Measurements from ENCODE around the gene GART. TPM values are rescaled to one million over a fixed set of nuclear protein-coding genes. Genes with fewer than 3 reads are reported as not detected.

Gene GART
- total and polyA plus RNA-seq, 2 of the 4 experiments (the other 2 are of a cell fraction): 29.9 to 73.8 TPM

DNA sequence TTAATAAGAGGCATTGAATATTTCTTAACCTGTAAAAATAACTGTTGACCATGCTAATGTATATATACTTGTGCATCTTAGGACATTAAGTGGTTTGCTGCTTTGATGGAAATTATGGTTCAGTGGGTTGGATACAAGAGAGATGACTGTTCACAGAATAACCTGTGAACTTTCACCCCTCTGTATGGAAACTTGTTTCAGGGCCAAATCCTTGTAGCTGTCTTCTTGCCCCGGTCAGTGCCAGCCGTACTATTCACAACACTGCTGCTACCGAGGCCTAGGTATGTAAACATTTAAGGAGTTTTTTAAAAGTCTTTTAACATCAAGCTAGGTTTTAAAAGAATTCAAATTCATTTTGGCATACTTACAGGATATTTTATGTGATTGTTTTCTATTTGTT is 30.4 kb upstream of the GART start:
- ChIA-PET POLR2A (ENCODE audit: unreplicated experiment) (no interaction called here), CTCF (interaction anchor here (0.7 kb wide), 1 partner anchor 9 kb away, joined by 3 read pairs; no protein-coding TSS in a partner anchor)
- no peaks in the 10 kb centered on the region for H3K9me3 ChIP-seq (ENCODE audit: control insufficient read depth, insufficient read depth, low read length)
- H3K36me3 ChIP-seq (ENCODE audit: control insufficient read depth, insufficient read depth, low read length): peaks cover 54% of the 10 kb centered on the region
- H4K5ac ChIP-seq (ENCODE audit: low read depth, low read length): no peak overlapping the region
- peaks cover 3% of the 10 kb centered on the region; the same call in 1 of the 2 replicates for H3K4me1 ChIP-seq (ENCODE audit: control insufficient read depth, insufficient read depth, low read length)
- H3K9ac ChIP-seq (ENCODE audit: low read depth, low read length): no peak overlapping the region
- no peak overlapping the region for H2AK9ac ChIP-seq (replicated peaks; ENCODE audit: low read depth, low read length, poor library complexity)
- H3K14ac ChIP-seq (replicated peaks; ENCODE audit: low read depth, low read length): no peak overlapping the region
- intact Hi-C loops (cut with micrococcal nuclease) (no loop called here), in situ Hi-C loops (cut with MboI; ENCODE audit: low sequenced_read_pairs) (no loop called here), dilution Hi-C loops (cut with HindIII; ENCODE audit: low sequenced_read_pairs, unreplicated experiment) (no loop called here)
- DNase-seq (no peak), ATAC-seq (ENCODE audit: low read depth) (no peak)
- no peak overlapping the region for H3K4me2 ChIP-seq (ENCODE audit: low read depth, low read length)
- peaks cover 28% of the 10 kb centered on the region for H4K20me1 ChIP-seq (ENCODE audit: insufficient read depth, low read length)
- H3K4ac ChIP-seq (ENCODE audit: low read depth, low read length): no peak overlapping the region
- no peak overlapping the region for H4K91ac ChIP-seq (ENCODE audit: insufficient read depth, low read depth, low read length)
- no peak overlapping the region for H4K8ac ChIP-seq (ENCODE audit: low read depth in 2 of 2, low read length in 2 of 2)
- no peak overlapping the region for H3K4me3 ChIP-seq (ENCODE audit: insufficient read depth, low read depth, low read length)
- H2BK20ac ChIP-seq (ENCODE audit: low read depth, low read length): no peak overlapping the region
- TF ChIP-seq BHLHE40 (IDR thresholded peaks at IDR 0.05; ENCODE audit: low read depth, low read length): no peak
- TF ChIP-seq CHD1 (IDR thresholded peaks at IDR 0.05; ENCODE audit: low read depth, low read length): no peak
- no peak for TF ChIP-seq SMC3 (IDR thresholded peaks at IDR 0.05; ENCODE audit: low read depth, low read length)
- no peak for TF ChIP-seq MAZ (IDR thresholded peaks at IDR 0.05; ENCODE audit: borderline replicate concordance, low read depth, low read length)
- TF ChIP-seq RFX5 (IDR thresholded peaks at IDR 0.05; ENCODE audit: low read depth, low read length): no peak
- no peak for TF ChIP-seq ELK1 (IDR thresholded peaks at IDR 0.05; ENCODE audit: borderline replicate concordance, low read depth, low read length)
- no peak for TF ChIP-seq RAD21 (IDR thresholded peaks at IDR 0.05; ENCODE audit: low read length)
- TF ChIP-seq, protein P1, sequence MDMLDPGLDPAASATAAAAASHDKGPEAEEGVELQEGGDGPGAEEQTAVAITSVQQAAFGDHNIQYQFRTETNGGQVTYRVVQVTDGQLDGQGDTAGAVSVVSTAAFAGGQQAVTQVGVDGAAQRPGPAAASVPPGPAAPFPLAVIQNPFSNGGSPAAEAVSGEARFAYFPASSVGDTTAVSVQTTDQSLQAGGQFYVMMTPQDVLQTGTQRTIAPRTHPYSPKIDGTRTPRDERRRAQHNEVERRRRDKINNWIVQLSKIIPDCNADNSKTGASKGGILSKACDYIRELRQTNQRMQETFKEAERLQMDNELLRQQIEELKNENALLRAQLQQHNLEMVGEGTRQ (IDR thresholded peaks at IDR 0.05; ENCODE audit: low read depth, low read length): no peak
- no peak for TF ChIP-seq POLR2A (IDR thresholded peaks at IDR 0.05; ENCODE audit: low read depth, low read length)
- H3K56ac ChIP-seq (ENCODE audit: extremely low read depth, insufficient read depth, low read length): no peak overlapping the region; the same call in 1 of the 2 replicates
- no peak overlapping the region for H3K27ac ChIP-seq (ENCODE audit: insufficient read depth, low read length)
- no peaks in the 10 kb centered on the region for H3K27me3 ChIP-seq (ENCODE audit: control insufficient read depth, insufficient read depth, low read length)
- BruUV-seq (replicated peaks): no TSS peak
- H3K23ac ChIP-seq (ENCODE audit: low read depth, low read length): peak overlapping the region; percentile 59; the same call in 1 of the 2 replicates
- no peak overlapping the region for H2AK5ac ChIP-seq (ENCODE audit: low read depth, low read length)
- H2BK15ac ChIP-seq (ENCODE audit: low read depth, low read length): no peak overlapping the region
- H3K18ac ChIP-seq (ENCODE audit: low read depth, low read length): no peak overlapping the region
- no peak overlapping the region for H2AFZ ChIP-seq (replicated peaks; ENCODE audit: low read length, poor library complexity)
- 0 out of 2 replicates have a peak, but pooled peaks cover 3% of the 10 kb centered on the region for H3K9me1 ChIP-seq (ENCODE audit: insufficient read depth, low read length)
- peak overlapping the region; percentile 13 for H2BK5ac ChIP-seq (ENCODE audit: low read depth, low read length, poor library complexity, severe bottlenecking)
- peaks cover 15 to 34% of the 10 kb centered on the region in 2 experiments for H3K79me1 ChIP-seq (ENCODE audit: low read depth in 1 of 2, low read length in 2 of 2)
- no CpG with 5 or more reads among the region's 3 CpGs for WGBS, 2 experiments (ENCODE audit: extremely low coverage in 2 of 2, insufficient read length in 1 of 2)
- H2BK120ac ChIP-seq (ENCODE audit: low read depth, low read length): no peak overlapping the region

All from IMR-90 (cell line).